Astrocyte (in vitro differentiated cells and primary cell): ENCODE data around the gene R3HDML.

Source experiments
- CTCF ChIP-seq: IDR thresholded peaks from 2 replicates; pipeline ENCODE4 v1.5.1; 2011; ENCODE audit warnings: low read depth, mild to moderate bottlenecking, inconsistent platforms, low read length, moderate library complexity; ENCODE audit not compliant: insufficient read depth
- EZH2 ChIP-seq: IDR thresholded peaks from 2 replicates; pipeline ENCODE4 v1.6.1; 2012; ENCODE audit warnings: mild to moderate bottlenecking, low read length, inconsistent platforms; ENCODE audit not compliant: insufficient read depth

DNA sequence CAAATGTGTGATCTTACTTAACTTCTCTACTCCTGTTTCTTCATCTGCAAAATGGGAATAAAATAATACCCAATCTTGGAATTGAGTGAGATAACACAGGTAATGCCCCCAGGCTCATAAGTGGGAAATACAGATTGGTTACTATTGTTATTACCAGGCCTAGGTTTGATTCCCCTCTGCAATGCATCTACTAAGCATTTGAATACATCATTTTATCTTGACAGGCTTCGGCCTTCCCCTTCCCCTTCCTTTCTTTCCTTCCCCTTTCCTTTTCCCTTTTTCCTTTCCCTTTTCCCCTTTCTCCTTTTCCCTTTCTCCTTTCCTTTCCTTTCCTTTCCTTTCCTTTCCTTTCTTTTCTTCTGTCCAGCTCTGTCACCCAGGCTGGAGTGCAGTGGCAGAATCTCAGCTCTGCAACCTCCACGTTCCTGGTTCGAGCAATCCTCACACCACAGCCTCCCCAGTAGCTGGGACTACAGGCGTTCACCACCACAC, 11.4 kb downstream of the R3HDML start:
- no peak for TF ChIP-seq EZH2
- no peak for TF ChIP-seq CTCF
